DND-41 (cell line): ENCODE measurements around the gene DNAH14.

Experiments
- EZH2 ChIP-seq: IDR thresholded peaks from 3 replicates; pipeline ENCODE4 v1.6.1; 2012; ENCODE audit warnings: borderline replicate concordance, low read depth, mild to moderate bottlenecking, moderate library complexity, low read length, inconsistent platforms; ENCODE audit not compliant: severe bottlenecking
- TF ChIP-seq, protein P1 (sequence below): IDR thresholded peaks from 2 replicates; pipeline ENCODE4 v1.5.1; 2012; ENCODE audit warnings: borderline replicate concordance, low read length, moderate library complexity, mild to moderate bottlenecking; ENCODE audit not compliant: poor library complexity, severe bottlenecking; ENCODE audit errors: extremely low read depth

DNA sequence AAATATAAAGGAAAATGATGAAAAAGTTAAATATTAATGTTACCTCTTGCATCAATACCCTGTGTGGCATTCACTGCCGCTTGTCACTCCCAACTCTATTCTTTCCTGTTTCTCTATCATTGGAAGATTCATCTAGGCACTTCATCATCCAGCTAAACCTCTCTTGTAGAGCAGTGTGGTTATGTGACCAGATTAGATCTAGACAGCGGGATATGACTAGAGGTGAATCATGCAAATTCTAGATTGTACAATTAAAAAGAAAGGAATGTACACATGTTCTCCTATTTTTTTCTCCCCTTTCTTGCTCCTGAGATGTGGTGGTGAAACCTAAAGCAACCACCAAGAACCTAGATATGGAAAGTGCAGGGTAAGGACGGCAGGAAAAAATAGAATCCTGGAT, 324.3 kb downstream of the DNAH14 start:
- no peak for TF ChIP-seq EZH2
- TF ChIP-seq, protein P1, sequence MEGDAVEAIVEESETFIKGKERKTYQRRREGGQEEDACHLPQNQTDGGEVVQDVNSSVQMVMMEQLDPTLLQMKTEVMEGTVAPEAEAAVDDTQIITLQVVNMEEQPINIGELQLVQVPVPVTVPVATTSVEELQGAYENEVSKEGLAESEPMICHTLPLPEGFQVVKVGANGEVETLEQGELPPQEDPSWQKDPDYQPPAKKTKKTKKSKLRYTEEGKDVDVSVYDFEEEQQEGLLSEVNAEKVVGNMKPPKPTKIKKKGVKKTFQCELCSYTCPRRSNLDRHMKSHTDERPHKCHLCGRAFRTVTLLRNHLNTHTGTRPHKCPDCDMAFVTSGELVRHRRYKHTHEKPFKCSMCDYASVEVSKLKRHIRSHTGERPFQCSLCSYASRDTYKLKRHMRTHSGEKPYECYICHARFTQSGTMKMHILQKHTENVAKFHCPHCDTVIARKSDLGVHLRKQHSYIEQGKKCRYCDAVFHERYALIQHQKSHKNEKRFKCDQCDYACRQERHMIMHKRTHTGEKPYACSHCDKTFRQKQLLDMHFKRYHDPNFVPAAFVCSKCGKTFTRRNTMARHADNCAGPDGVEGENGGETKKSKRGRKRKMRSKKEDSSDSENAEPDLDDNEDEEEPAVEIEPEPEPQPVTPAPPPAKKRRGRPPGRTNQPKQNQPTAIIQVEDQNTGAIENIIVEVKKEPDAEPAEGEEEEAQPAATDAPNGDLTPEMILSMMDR: no peak
